OCI-LY3 (cell line): ENCODE measurements around the gene EIF4E1B.

ENCODE experiments used
- CTCF ChIP-seq: fragments of 200-600, 300-600 bp; sonication (generic); IDR thresholded peaks from 2 replicates; pipeline ENCODE4 v1.5.1; 2014; ENCODE audit warnings: antibody characterized with exemption, low read length, low read depth
- EZH2phosphoT487 ChIP-seq: fragments of 200-600 bp; shearing (Covaris generic); IDR thresholded peaks from 2 replicates; pipeline ENCODE4 v1.6.1; 2018; ENCODE audit warnings: antibody characterized with exemption, mixed run types, low read depth

- no peak for TF ChIP-seq CTCF
- TF ChIP-seq EZH2phosphoT487, result no peak
Measured at GRCh38 chr5:176625966-176626875, 4.3 kb upstream of the EIF4E1B start.
